Calu3 (cell line): Measurements from ENCODE around the gene CD2. TPM values are rescaled to one million over a fixed set of nuclear protein-coding genes. Genes with fewer than 3 reads are reported as not detected.

Experiments
- BruUV-seq: library from RNA; stranded (reverse); fragments of 400-500 nt; replicated peaks from 2 replicates; lab custom pipeline; 2021; lab: Mats Ljungman, UMichigan
- CTCF ChIA-PET: fragments of 300-600 bp; sonication (Branson Sonifier 250); formaldehyde crosslinking; loops from one replicate; lab custom pipeline; 2022; ENCODE audit warnings: antibody characterized with exemption; lab: Charles Lee
- DNase-seq: peaks from one replicate; pipeline ENCODE4 v3.0.0; 2022
- H3K27ac Mint-ChIP-seq: one replicate; pipeline ENCODE4 v1.8.0; 2022; ENCODE audit warnings: mixed read lengths; ENCODE audit not compliant: unreplicated experiment
- H3K27me3 Mint-ChIP-seq: one replicate; pipeline ENCODE4 v1.8.0; 2022; ENCODE audit warnings: mixed read lengths; ENCODE audit not compliant: unreplicated experiment
- H3K36me3 Mint-ChIP-seq: one replicate; pipeline ENCODE4 v1.8.0; 2022; ENCODE audit warnings: mild to moderate bottlenecking, moderate library complexity, mixed read lengths; ENCODE audit not compliant: insufficient read depth, unreplicated experiment
- H3K4me1 Mint-ChIP-seq: one replicate; pipeline ENCODE4 v1.8.0; 2022; ENCODE audit warnings: mild to moderate bottlenecking, low read depth, mixed read lengths; ENCODE audit not compliant: unreplicated experiment
- H3K4me3 Mint-ChIP-seq: one replicate; pipeline ENCODE4 v1.8.0; 2022; ENCODE audit warnings: mild to moderate bottlenecking, low read depth, moderate library complexity, mixed read lengths; ENCODE audit not compliant: unreplicated experiment
- H3K9me3 Mint-ChIP-seq: one replicate; pipeline ENCODE4 v1.8.0; 2022; ENCODE audit warnings: low read depth, mixed read lengths; ENCODE audit not compliant: unreplicated experiment
- CTCF ChIP-seq: fragments of 200-600 bp; IDR thresholded peaks from one replicate; pipeline ENCODE4 v1.8.0; 2022; ENCODE audit warnings: antibody characterized with exemption; ENCODE audit not compliant: unreplicated experiment
- intact Hi-C: fragments of 100-400 bp; cut with micrococcal nuclease; formaldehyde crosslinking; loops from one replicate; pipeline ENCODE4 v1.10.0; 2022; ENCODE audit not compliant: unreplicated experiment
- total RNA-seq: library from RNA; stranded (reverse); gene quantifications from 2 replicates; pipeline ENCODE4 v1.2.3, GENCODE V29; 2022

The CD2 gene
- total RNA-seq, 1 experiment from 2014 or later, result not detected

DNA sequence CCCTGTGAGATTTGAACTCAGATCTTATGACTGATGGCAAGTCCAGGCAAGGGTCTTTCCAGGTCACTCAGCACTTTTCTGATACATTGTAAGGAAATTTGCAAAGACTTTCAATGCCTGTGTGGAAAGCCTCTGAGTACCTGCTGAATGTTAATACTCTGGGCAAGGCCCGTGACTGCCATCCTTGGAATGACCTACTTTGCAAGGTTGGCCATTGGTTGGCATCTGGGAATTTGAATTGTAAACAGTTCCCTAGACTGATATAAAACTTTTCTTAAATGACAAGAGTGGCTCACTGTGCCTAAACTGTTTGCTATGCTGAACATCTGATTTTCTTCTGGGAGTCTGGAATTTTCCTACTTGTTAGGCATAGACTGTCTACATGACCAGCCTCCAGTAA is 57.1 kb downstream of the CD2 start:
- DNase-seq, result no peak
- Mint-ChIP-seq H3K27ac (no peak overlapping the region), H3K36me3 (no peaks in the 10 kb centered on the region), H3K27me3 (no peaks in the 10 kb centered on the region), H3K9me3 (peaks cover 7% of the 10 kb centered on the region), H3K4me1 (no peaks in the 10 kb centered on the region), H3K4me3 (no peak overlapping the region)
- TF ChIP-seq CTCF, result no peak
- no TSS peak for BruUV-seq
- intact Hi-C loops, result loop anchor here (10.0 kb wide), 1 partner anchor 47 kb away; no protein-coding TSS in a partner anchor
- CTCF ChIA-PET, result no interaction called here

GRCh38 chr1:116814926-116815723 is 60.9 kb downstream of the CD2 start:
- Mint-ChIP-seq H3K27ac (no peak overlapping the region), H3K36me3 (no peaks in the 10 kb centered on the region), H3K4me3 (no peak overlapping the region), H3K4me1 (no peaks in the 10 kb centered on the region), H3K27me3 (no peaks in the 10 kb centered on the region), H3K9me3 (peaks cover 7% of the 10 kb centered on the region)
- no peak for TF ChIP-seq CTCF
- CTCF ChIA-PET, result interaction anchor here (1.1 kb wide), 1 partner anchor 78 kb away, joined by 4 read pairs; no protein-coding TSS in a partner anchor
- BruUV-seq, result no TSS peak
- DNase-seq, result no peak
- intact Hi-C loops, result loop anchor here (5.0 to 10.0 kb wide), 3 partner anchors 50 to 242 kb away; no protein-coding TSS in a partner anchor

DNA sequence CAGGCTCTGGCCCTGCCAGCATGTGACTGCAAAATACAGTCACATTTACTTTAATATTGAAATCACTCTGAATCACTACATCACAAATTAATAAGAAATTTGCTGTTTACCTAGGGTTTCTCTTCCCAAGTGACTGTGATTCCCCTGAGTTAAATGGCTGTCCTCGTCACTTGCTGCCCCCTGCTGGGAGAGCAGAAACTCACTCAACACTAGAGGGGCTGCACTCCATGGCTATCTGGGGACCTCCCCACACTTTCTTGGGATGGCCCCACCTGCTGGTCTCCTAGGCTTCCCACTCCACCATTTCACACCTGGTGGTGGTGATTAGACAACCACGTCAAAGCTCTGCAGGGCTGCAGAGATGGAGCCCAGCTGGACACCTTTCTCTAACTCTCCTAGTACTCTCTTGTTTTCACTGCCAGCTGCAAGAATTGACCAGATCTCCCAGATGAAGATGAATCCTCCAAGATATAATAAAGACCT is 63.4 kb downstream of the CD2 start:
- TF ChIP-seq CTCF, result peak; percentile 83
- no peaks in the 10 kb centered on the region for H3K27me3 Mint-ChIP-seq
- H3K9me3 Mint-ChIP-seq, result peaks cover 4% of the 10 kb centered on the region
- BruUV-seq, result no TSS peak
- no peak overlapping the region for H3K27ac Mint-ChIP-seq
- H3K4me3 Mint-ChIP-seq, result no peak overlapping the region
- CTCF ChIA-PET, result interaction anchor here (0.6 to 0.9 kb wide), 4 partner anchors 80 to 619 kb away, joined by 4 to 9 read pairs (median 6); partner anchors contain the start of gene TTF2
- intact Hi-C loops, result loop anchor here (1.0 to 10.0 kb wide), 4 partner anchors 53 to 240 kb away; no protein-coding TSS in a partner anchor
- H3K4me1 Mint-ChIP-seq, result no peaks in the 10 kb centered on the region
- DNase-seq, result peak; percentile 79
- no peaks in the 10 kb centered on the region for H3K36me3 Mint-ChIP-seq

Other genes starting within 250 kb of the CD2 start
- gene CD58, start 183.4 kb upstream of the CD2 start, total RNA-seq, result 18.9 and 22.9 TPM in 2 replicates
- 13.2 and 15.3 TPM in 2 replicates for gene IGSF3, start 86.7 kb upstream of the CD2 start, total RNA-seq
- gene PTGFRN, start 155.5 kb downstream of the CD2 start, total RNA-seq, result 29.4 and 44.6 TPM in 2 replicates
- gene CD101, start 247.3 kb downstream of the CD2 start, total RNA-seq, result 0.31 and 0.76 TPM in 2 replicates